KOPT-K1 (cell line): ENCODE results near the gene TMEM38A.
"Not testable (repeated sequence)": the region's sequence is repeated elsewhere in the genome, so short reads cannot be mapped to it uniquely, and the experiment has no call there.

Source experiments
- H3K27ac ChIP-seq: fragments of 200-600 bp; sonication (generic); 2 replicates; pipeline ENCODE4 v1.5.1; 2016; ENCODE audit warnings: antibody characterized with exemption, mild to moderate bottlenecking, low read depth, low read length; ENCODE audit not compliant: poor library complexity, severe bottlenecking
- H3K36me3 ChIP-seq: fragments of 200-600 bp; sonication (generic); 2 replicates; pipeline ENCODE4 v1.5.1; 2017; ENCODE audit warnings: antibody characterized with exemption, mild to moderate bottlenecking, low read length, moderate library complexity; ENCODE audit not compliant: insufficient read depth
- H3K9me3 ChIP-seq: fragments of 200-600 bp; sonication (generic); 2 replicates; pipeline ENCODE4 v1.5.1; 2017; ENCODE audit warnings: antibody characterized with exemption, low read length, mild to moderate bottlenecking; ENCODE audit not compliant: insufficient read depth, poor library complexity, severe bottlenecking

The TMEM38A gene

GRCh38 chr19:16678498-16678897, 17.6 kb downstream of the TMEM38A start:
- H3K27ac ChIP-seq, result no peak overlapping the region
- H3K9me3 ChIP-seq, result no peaks in the 10 kb centered on the region
- no peaks in the 10 kb centered on the region for H3K36me3 ChIP-seq

GRCh38 chr19:16679811-16680210, 18.9 kb downstream of the TMEM38A start:
- H3K9me3 ChIP-seq, result no peaks in the 10 kb centered on the region
- no peaks in the 10 kb centered on the region for H3K36me3 ChIP-seq
- H3K27ac ChIP-seq, result no peak overlapping the region

GRCh38 chr19:16682539-16682938, 21.6 kb downstream of the TMEM38A start:
- Histone ChIP-seq H3K27ac (no peak overlapping the region), H3K36me3 (no peaks in the 10 kb centered on the region), H3K9me3 (no peaks in the 10 kb centered on the region)

- no peak overlapping the region for H3K27ac ChIP-seq
- H3K9me3 ChIP-seq, result no peaks in the 10 kb centered on the region
- H3K36me3 ChIP-seq, result no peaks in the 10 kb centered on the region
These were observed 23.3 kb downstream of the TMEM38A start for GRCh38 chr19:16684216-16684615.

GRCh38 chr19:16688084-16688483, 27.1 kb downstream of the TMEM38A start:
- no peaks in the 10 kb centered on the region for H3K9me3 ChIP-seq
- H3K36me3 ChIP-seq, result no peaks in the 10 kb centered on the region
- H3K27ac ChIP-seq, result no peak overlapping the region

- Histone ChIP-seq H3K27ac (no peak overlapping the region), H3K36me3 (no peaks in the 10 kb centered on the region), H3K9me3 (no peaks in the 10 kb centered on the region)
These were observed 38.0 kb downstream of the TMEM38A start for GRCh38 chr19:16698914-16699313.

GRCh38 chr19:16702123-16702522, 41.2 kb downstream of the TMEM38A start:
- Histone ChIP-seq H3K9me3 (no peaks in the 10 kb centered on the region), H3K36me3 (no peaks in the 10 kb centered on the region), H3K27ac (no peak overlapping the region)

GRCh38 chr19:16703677-16704076, 42.7 kb downstream of the TMEM38A start:
- H3K27ac ChIP-seq, result no peak overlapping the region
- no peaks in the 10 kb centered on the region for H3K36me3 ChIP-seq
- H3K9me3 ChIP-seq, result no peaks in the 10 kb centered on the region

GRCh38 chr19:16710870-16711269, 49.9 kb downstream of the TMEM38A start:
- not testable (repeated sequence) for H3K9me3 ChIP-seq, H3K36me3 ChIP-seq, H3K27ac ChIP-seq

GRCh38 chr19:16712295-16712694, 51.4 kb downstream of the TMEM38A start:
- not testable (repeated sequence) for H3K36me3 ChIP-seq, H3K27ac ChIP-seq, H3K9me3 ChIP-seq

GRCh38 chr19:16714702-16715287, 53.9 kb downstream of the TMEM38A start:
- H3K36me3 ChIP-seq, result no peaks in the 10 kb centered on the region
- H3K27ac ChIP-seq, result no peak overlapping the region

GRCh38 chr19:16715611-16716010, 54.7 kb downstream of the TMEM38A start:
- H3K9me3 ChIP-seq, result no peaks in the 10 kb centered on the region
- H3K36me3 ChIP-seq, result no peaks in the 10 kb centered on the region
- no peak overlapping the region for H3K27ac ChIP-seq

More at GRCh38 chr19:16714702-16715287, 53.9 kb downstream of the TMEM38A start:
- no peaks in the 10 kb centered on the region for H3K9me3 ChIP-seq

- H3K36me3 ChIP-seq, result no peaks in the 10 kb centered on the region
- no peak overlapping the region for H3K27ac ChIP-seq
- H3K9me3 ChIP-seq, result no peaks in the 10 kb centered on the region
These were observed 60.1 kb downstream of the TMEM38A start for GRCh38 chr19:16721051-16721450.

- H3K27ac ChIP-seq, result no peak overlapping the region
- no peaks in the 10 kb centered on the region for H3K36me3 ChIP-seq
These were observed 61.7 kb downstream of the TMEM38A start for GRCh38 chr19:16722591-16722990.

GRCh38 chr19:16726916-16727315, 66.0 kb downstream of the TMEM38A start:
- H3K9me3 ChIP-seq, result no peaks in the 10 kb centered on the region
- H3K36me3 ChIP-seq, result no peaks in the 10 kb centered on the region
- no peak overlapping the region for H3K27ac ChIP-seq

More at GRCh38 chr19:16722591-16722990, 61.7 kb downstream of the TMEM38A start:
- H3K9me3 ChIP-seq, result no peaks in the 10 kb centered on the region

GRCh38 chr19:16735650-16736266, 74.8 kb downstream of the TMEM38A start:
- H3K27ac ChIP-seq, H3K9me3 ChIP-seq, H3K36me3 ChIP-seq: not testable (repeated sequence)
